SH-SY5Y (cell line): ENCODE results near the gene CTIF.

Experiments
- GATA2 ChIP-seq: IDR thresholded peaks from 2 replicates; pipeline ENCODE4 v1.6.1; 2011; ENCODE audit warnings: mild to moderate bottlenecking, low read depth, low read length
- GATA3 ChIP-seq: IDR thresholded peaks from 2 replicates; pipeline ENCODE4 v1.6.1; 2011; ENCODE audit warnings: low read depth, mild to moderate bottlenecking, low read length, moderate library complexity

GRCh38 chr18:48780201-48780912 lies 241.5 kb downstream of the CTIF start:
- no peak for TF ChIP-seq GATA2
- no peak for TF ChIP-seq GATA3
